GM18502 (cell line): ENCODE data around the gene FOXF2.
A peak's percentile ranks its signal among the peaks of the same experiment; 100 is the strongest.

Experiments used
- ATAC-seq: cut with Tn5 transposase; IDR thresholded peaks from one replicate; pipeline ENCODE4 v1.9.1; 2021; ENCODE audit warnings: mild to moderate bottlenecking; ENCODE audit not compliant: unreplicated experiment, poor library complexity

FOXF2 gene

DNA sequence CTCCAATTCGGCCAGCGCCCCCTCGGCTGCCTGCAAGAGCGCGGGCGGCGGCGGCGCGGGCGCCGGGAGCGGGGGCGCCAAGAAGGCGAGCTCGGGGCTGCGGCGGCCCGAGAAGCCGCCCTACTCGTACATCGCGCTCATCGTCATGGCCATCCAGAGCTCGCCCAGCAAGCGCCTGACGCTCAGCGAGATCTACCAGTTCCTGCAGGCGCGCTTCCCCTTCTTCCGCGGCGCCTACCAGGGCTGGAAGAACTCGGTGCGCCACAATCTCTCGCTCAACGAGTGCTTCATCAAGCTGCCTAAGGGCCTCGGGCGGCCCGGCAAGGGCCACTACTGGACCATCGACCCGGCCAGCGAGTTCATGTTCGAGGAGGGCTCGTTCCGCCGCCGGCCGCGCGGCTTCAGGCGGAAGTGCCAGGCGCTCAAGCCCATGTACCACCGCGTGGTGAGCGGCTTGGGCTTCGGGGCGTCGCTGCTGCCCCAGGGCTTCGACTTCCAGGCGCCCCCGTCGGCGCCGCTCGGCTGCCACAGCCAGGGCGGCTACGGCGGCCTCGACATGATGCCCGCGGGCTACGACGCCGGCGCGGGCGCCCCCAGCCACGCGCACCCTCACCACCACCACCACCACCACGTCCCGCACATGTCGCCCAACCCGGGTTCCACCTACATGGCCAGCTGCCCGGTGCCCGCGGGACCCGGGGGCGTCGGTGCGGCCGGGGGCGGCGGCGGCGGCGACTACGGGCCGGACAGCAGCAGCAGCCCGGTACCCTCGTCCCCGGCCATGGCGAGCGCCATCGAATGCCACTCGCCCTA, 963 bp downstream of the FOXF2 start:
- no peak for ATAC-seq

- no peak for ATAC-seq
These were observed 1.8 kb downstream of the FOXF2 start for GRCh38 chr6:1390946-1391799.

DNA sequence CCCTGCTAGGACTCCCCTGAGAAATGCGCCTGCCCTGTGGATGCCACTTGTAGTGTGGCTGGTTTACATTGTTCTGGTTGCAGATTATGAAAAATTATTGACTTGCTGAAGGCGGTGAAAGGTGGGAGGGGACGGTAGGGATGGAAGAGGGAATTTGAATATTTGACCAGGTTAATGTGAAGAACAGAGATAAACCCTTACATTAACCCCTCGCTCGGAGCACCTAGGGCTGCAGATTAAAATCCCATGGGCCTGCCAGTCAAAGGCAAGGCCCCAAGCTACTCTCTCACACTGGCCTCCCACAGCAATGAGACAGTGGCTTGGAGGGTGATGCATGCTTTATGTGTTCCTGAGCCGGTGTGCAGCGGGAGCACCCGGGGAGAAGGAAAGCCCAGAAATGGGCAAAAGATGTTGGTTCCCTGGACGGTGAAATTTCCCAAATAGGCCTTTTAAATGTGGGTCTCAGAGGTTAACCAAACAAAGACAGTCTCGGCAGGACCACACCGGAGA, 2.5 kb downstream of the FOXF2 start:
- ATAC-seq = no peak

DNA sequence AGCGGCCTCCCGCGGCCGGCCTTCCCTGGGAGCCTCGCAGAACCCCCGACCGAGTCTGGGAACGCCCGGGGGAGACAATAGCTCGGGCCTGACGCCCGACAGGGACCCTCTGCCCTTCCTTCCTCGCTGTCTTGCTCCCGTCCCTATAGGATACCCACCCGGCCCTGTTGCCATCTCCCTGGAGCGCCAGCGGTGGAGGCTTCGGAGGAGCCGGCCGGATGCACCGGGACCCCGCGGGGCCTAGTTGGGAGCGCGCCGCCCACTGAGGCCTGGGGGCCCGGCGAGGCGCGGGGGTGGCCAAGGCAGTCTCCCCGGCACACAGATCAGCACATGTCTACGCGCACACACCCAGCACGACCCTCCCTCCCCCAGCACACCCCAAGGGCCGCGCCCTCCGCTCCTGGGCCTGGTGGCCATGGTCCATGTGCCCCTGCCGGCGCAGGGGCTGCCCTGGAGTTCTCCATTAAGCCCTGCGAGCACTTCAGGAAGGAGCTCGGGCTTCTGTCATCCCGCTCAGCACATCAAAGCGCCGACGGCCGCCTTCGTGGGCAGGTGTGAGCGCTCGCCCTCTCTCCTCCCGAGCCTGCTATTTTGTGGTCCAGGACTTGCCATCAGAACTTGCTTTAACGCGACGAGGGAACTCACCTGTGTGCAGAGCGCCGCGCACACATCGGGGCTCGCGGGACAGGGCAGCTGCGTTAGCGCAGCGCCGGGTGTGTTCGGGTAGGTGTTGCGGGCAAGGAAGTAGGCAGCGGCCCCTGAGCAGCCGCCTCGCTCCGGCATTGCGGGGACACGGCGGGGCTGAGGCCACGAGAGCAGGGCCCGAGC, 3.7 kb downstream of the FOXF2 start:
- no peak for ATAC-seq

GRCh38 chr6:1393641-1394283, 4.4 kb downstream of the FOXF2 start:
- no peak for ATAC-seq

- ATAC-seq = no peak
These were observed 5.4 kb downstream of the FOXF2 start for GRCh38 chr6:1394514-1395463.

DNA sequence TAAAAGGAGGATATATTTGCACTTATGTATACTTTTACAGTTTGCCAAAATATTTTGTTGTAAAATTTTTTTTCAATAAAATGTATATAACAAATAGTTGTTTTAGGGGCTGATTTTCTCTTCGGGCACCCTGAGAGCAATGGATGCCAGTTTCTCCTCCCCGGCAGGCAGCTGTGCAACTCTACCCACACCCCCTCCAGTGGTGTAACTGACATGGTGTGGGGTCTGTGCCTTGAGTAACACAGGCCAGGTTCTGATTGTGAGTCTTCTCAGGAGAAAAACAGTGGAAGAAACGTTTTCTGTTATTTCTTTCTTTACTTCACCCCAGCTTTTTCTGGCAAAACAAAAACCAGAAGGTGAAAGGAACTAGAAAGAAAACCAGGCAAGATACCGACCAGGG, 6.1 kb downstream of the FOXF2 start:
- no peak for ATAC-seq

DNA sequence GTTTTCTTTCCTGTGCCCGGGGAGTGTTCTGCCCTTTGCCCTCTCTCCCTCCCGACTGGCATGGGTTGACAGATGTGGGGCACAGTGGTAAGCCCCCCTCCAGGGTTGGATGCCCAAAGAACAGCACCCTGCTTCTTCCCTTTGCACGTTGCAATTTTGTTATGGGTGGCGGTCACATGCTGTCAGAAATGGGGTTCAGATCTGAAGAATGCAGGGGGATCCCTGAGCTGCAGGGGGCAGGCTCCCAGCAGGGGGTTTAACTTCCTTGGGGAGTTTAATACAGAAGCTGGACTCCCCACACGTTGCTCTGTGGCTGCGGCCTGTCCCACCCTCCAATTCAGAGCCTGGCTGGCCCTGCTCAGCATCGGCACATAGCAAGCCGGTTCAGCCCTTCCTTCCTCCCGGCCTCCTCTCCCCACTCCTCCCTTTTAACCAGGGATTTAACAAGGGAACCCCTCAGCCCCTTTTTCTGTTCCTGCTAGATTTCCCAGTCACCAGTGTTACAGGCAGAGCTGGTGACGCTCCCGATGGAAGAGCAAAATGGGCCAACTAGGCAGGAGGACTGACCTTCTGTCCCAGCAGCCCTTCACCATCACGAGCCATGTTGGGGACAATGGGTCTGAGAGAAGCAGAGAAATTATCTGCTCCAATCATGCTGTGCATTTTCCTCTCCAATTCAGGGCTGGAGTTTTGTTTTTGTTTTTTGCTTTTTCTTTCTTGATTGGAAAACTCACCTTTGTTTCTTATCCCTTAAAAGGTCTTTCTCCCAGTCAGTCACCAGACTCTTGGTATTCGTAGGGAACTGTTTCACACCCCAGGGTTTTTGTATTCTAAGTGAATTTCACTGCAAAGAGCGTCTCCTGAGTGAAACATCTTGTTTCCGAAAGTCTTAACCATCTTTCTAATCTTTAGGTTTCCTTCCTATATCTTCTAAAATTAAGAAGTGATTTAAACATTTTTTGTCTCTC, 6.8 kb downstream of the FOXF2 start:
- no peak for ATAC-seq

DNA sequence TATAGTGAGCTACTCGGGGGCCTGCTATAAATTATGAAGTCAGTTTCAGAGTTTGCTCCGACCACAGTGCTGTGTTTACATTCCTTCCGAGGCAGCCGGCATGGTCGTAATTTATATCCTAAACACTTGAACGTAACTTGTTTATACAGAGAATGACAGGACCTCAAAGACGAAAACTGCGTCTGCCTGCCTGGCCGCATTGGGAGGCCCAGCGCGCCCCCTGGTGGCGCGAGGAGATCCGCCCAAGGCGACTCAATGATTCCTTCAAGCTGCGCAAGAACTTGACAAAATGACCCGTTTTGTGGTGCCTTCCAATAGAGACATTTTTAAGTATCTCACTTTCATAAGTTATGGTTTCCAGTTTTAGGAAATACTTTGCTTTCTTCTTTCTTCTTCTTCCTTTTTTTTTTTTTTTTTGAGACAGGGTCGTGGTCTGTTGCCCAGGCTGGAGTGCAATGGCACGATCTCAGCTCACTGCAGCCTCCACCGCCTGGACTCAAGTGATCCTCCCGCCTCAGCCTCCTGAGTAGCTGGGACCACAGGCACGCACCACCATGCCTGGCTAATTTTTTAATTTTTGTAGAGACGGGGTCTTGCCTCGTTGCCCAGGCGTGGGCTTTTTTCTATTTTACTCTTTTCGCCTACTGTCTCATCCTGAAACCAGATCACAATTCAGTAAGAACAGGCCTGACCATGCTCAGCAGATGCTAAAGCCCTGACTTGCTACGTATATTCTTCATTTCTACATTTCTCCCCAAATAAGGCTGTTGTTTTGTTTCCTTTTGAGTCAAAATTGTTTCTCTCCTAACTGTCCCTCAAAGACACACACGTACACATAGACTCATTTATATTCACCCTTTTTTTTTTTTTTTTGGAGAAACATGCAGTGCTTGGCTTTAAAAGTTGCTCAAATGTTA, 7.8 kb downstream of the FOXF2 start:
- peak; percentile 72 for ATAC-seq

DNA sequence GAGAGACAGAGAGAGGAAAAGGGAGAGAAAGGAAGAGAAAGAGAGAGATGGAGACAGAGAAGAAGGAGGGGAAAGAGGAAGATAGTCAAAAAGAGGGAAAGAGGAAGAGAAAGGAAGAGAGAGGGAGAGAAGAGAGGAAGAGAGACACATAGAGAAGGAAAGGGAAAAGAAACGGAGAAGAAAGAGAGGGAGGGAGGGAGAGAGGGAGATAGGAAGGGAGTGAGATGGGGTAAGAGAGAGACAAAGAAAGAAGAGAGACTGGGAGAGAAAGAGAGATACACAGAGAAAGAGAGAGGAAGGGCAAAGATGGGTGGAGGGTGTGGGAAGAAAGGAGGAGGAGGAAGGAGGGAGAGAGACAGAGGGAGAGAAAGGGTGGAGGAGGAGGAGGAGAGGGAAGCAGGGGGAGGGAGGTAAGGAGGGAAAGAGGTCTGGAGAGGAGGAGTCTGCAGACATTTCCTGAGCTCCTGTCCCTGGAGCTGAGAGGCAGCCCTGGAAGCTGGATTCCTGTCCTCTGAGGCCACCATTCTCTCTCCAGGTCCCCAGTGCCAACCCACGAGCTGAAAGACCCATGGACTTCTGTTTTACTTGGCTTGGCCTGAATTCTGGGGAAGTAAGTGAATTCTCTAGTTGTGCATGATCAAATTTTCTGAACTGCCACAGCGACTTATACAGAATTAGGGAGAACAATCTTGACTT, 9.9 kb downstream of the FOXF2 start:
- no peak for ATAC-seq

DNA sequence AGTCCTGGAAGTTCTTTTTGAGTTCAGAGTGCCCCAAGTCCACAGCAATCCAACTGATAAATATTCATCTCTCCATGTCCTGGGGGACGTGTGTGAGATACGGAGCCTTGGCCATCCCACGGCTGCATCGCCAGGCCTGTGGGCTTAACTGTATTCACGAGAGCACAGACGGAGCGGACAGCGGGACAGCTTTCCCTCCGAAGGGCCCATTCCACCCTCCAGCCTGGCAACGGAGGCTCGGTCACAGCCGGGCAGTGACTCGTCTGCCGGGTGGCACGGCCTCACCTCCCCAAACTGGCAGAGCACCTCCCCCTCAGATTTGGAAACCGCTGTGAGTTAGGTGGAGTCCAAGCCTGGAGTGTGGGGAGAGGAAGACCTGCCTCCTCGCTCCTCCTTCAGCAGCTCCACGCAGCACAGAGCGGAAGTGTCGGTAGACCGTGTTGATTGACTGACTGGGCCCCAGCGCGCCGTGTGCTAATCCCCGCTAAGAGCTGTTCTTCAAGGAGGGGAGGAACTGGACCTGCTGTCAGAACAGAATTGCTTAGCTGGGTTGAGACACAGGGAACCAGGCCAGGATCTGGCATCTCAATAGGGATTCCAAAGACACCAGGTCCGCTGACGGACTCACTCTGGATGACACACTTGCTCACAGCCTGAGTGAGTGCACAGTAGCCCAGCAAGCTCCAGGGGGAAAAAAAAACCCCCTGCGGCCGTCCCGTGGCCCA, 10.9 kb downstream of the FOXF2 start:
- no peak for ATAC-seq

DNA sequence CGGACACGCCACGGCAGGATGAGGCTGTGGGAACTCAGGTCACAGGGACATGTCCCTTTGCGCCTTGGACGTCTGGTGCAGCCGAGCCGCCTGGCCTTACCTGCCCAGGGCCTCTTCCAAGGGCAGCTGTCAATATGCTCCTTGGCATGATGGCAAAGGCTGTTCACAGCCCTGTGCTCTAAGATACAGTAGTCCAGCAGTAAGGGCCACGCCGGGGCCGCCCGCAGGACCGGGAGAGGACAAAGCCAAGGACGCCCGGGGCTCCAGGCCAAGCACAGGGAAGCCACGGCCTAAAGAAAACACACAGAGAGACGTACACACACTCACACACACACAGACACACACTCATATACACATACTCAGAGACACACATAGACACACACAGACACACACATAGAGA, 13.0 kb downstream of the FOXF2 start:
- no peak for ATAC-seq

DNA sequence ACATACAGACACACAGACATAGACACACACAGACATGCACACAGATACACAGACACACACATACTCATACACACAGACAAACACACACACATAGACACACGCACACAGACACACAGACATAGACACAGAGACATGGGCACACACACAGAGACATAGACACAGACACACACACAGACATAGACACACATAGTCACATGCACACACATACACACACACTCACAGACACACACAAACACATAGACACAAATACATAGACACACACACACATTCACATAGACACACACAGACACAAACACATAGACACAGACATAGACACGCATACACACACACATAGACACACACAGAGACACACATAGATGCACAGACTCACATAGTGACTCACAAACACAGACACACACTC, 13.5 kb downstream of the FOXF2 start:
- ATAC-seq = no peak

- no peak for ATAC-seq
These were observed 14.7 kb downstream of the FOXF2 start for GRCh38 chr6:1403851-1404712.

- no peak for ATAC-seq
These were observed 15.3 kb downstream of the FOXF2 start for GRCh38 chr6:1404713-1405098.
